ENCODE data around the gene ERC2.
"Not testable (repeated sequence)": the region's sequence is repeated elsewhere in the genome, so short reads cannot be mapped to it uniquely, and the experiment has no call there.

The ERC2 gene

DNA sequence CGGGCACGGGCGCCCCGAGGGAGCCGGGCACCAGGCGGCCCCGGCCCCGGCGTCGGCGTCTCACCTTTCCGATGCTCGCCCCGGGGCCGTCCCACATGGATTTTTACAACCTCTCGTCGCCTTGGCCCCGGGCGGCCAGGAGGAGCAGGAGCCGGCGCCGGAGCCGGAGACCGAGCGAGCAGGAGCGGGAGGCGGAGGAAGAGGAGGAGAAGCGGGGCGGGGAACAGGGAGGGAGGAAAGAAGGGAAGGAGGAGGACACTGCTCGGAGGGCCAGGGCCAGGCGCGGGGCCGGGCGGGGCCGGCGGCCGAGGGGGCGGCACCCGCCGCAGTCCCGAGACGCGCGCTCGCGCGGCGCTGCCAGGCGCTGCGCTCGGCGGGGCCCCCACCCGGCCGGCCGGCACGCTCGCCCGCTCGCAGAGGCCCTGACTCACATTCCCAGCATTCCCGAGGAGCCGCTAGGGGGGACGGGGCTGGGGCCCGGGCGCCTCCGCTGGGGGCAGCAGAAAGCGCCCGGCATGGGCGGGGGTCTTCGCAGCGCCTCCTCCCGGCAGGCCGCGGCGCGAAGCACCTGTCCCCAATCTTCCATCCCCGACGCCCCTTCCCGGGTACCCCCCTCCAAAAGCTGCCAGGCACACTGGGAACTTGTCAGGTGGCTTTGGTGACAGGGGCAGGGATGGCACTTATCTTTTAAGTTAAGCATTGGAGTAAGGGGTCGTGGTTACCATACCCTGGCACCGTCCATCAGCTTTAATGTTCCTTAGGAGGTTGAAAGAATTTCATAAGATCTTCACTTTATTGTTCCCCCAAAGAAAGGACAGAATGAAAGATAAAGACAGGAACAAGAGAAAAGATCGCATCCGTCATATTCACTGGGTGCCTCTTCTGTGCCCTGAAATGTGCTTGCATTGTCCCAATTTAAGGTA is at the start of gene ERC2:
ERC2 (minus strand) TSS at position 284 of the 923 bp plus-strand sequence.
- Mint-ChIP-seq H3K27me3 (ENCODE audit: low read depth) (peaks cover 41% of the 10 kb centered on the region), H3K4me3 (peak within 1 kb of the TSS; percentile 93 to 98 (median 95)), H3K4me1 (peaks cover 18% of the 10 kb centered on the region), H3K27ac (peak within 1 kb of the TSS; percentile 32 to 58 (median 56)), H3K36me3 (ENCODE audit: low read depth) (no peaks in the 10 kb centered on the region), H3K9me3 (no peaks in the 10 kb centered on the region)
- peak; percentile 34 to 57 (median 41) for TF ChIP-seq CTCF (IDR thresholded peaks at IDR 0.05; ENCODE audit: unreplicated experiment in 3 of 3)

DNA sequence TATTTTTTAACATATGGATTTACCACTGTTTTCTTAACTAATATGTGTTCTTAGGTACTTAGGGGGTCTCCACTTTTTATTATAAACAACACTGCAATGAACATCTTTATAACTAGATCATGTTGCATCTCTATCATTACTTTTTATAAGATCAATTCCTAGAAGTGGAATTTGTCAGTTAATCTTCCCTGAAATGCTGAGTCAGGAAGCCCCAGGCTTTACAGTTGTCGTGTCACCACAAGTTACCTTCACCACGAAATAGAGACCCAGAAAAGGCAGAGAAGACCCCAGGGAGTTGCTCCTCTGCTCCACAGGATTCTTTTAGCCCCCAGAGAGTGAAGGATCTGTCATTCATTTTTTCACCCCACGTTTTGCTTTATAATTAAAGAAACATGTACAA is 34.5 kb upstream of the ERC2 start:
- Mint-ChIP-seq H3K4me3 (no peak overlapping the region), H3K9me3 (peaks cover 2% of the 10 kb centered on the region), H3K4me1 (no peaks in the 10 kb centered on the region), H3K36me3 (ENCODE audit: low read depth) (no peaks in the 10 kb centered on the region), H3K27ac (no peak overlapping the region), H3K27me3 (ENCODE audit: low read depth) (peaks cover 16% of the 10 kb centered on the region)
- no peak for TF ChIP-seq CTCF (IDR thresholded peaks at IDR 0.05; ENCODE audit: unreplicated experiment in 3 of 3)

- H3K4me3 Mint-ChIP-seq; H3K9me3 Mint-ChIP-seq; H3K36me3 Mint-ChIP-seq (ENCODE audit: low read depth); H3K27ac Mint-ChIP-seq; H3K4me1 Mint-ChIP-seq: not testable (repeated sequence)
- H3K27me3 Mint-ChIP-seq (ENCODE audit: low read depth), result peaks cover 36% of the 10 kb centered on the region
These were observed 28.1 kb upstream of the ERC2 start for GRCh38 chr3:56496376-56496775.

DNA sequence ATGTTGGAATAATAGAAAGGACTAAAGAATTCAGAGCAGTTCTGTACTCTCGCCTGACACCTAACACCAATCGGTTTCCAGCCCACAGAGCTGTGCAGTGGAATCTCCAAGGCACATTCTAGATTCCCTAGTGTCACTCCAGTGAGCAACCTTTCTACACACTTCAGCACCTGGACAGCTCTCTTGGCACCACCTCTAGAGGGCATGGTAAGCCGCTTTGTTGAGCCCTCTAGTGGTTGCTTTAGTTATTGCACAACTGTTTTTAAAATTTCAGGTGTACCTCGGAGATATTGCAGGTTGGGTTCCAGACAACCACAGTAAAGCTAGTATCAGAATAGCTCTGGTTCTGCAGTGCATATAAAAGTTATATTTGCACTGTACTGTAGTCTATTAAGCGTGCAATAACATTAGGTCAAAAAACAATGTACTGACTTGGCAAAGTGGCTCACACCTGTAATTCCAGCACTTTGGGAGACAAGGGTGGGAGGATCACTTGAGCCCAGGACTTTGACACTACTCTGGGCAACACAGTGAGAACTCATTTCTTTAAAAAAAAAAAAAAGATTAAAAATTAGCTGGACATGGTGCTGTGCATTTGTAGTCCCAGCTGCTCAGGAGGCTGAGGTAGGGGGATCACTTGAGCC is 26.5 kb upstream of the ERC2 start:
- no peak overlapping the region for H3K4me3 Mint-ChIP-seq
- H3K27ac Mint-ChIP-seq, result no peak overlapping the region
- no peaks in the 10 kb centered on the region for H3K4me1 Mint-ChIP-seq
- H3K27me3 Mint-ChIP-seq (ENCODE audit: low read depth), result peaks cover 35% of the 10 kb centered on the region
- H3K9me3 Mint-ChIP-seq, result peaks cover 2% of the 10 kb centered on the region
- peak; percentile 94 to 97 (median 97) for TF ChIP-seq CTCF (IDR thresholded peaks at IDR 0.05; ENCODE audit: unreplicated experiment in 3 of 3)
- no peaks in the 10 kb centered on the region for H3K36me3 Mint-ChIP-seq (ENCODE audit: low read depth)

DNA sequence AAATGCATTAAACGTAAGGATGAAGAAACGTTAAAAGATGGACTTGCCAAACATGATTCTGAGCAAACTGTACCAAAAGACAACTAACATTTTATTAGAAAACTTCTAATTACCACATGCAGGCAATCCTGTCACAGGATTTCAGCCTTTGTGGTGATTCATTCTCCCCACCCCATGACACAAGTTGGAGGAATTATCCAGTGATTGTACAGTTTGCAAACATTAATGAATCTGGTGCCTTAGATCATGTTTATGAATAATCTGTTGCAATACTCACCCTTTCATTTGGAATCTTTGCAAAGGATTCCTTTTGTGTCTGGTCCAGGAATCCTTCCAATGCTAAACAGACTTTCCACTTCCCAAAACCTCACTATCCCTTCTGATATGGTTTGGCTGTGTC is 23.3 kb upstream of the ERC2 start:
- Mint-ChIP-seq H3K4me3 (no peak overlapping the region), H3K36me3 (ENCODE audit: low read depth) (no peaks in the 10 kb centered on the region), H3K9me3 (peaks cover 2% of the 10 kb centered on the region), H3K4me1 (peaks cover 7% of the 10 kb centered on the region), H3K27me3 (ENCODE audit: low read depth) (peaks cover 39% of the 10 kb centered on the region), H3K27ac (no peak overlapping the region)
- TF ChIP-seq CTCF (IDR thresholded peaks at IDR 0.05; ENCODE audit: unreplicated experiment in 3 of 3), result no peak

GRCh38 chr3:56488812-56489600 is 20.7 kb upstream of the ERC2 start:
- H3K36me3 Mint-ChIP-seq (ENCODE audit: low read depth), result no peaks in the 10 kb centered on the region
- H3K27me3 Mint-ChIP-seq (ENCODE audit: low read depth), result peaks cover 33% of the 10 kb centered on the region
- peak overlapping the region in 1 of 3 experiments; percentile 57 for H3K27ac Mint-ChIP-seq
- H3K4me1 Mint-ChIP-seq, result peaks cover 18% of the 10 kb centered on the region
- TF ChIP-seq CTCF (IDR thresholded peaks at IDR 0.05; ENCODE audit: unreplicated experiment in 3 of 3), result no peak
- H3K9me3 Mint-ChIP-seq, result no peaks in the 10 kb centered on the region
- H3K4me3 Mint-ChIP-seq, result no peak overlapping the region
